Tibial nerve (tissue), 4 donors: ENCODE data around the gene ATP2A2.

Experiments
- CTCF ChIP-seq, 5 experiments: fragments of 200-600 bp in 3 of 5; fragments of 450-650 bp in 2 of 5; sonication (generic) in 3 of 5; IDR thresholded peaks; one replicate each; pipeline ENCODE4 v1.5.1; 2016 to 2019; ENCODE audit warnings: antibody characterized with exemption in 5 of 5, mild to moderate bottlenecking in 3 of 5, moderate library complexity in 2 of 5
- EP300 ChIP-seq, 2 donors: sonication (generic); formaldehyde crosslinking; IDR thresholded peaks; one replicate each; pipeline ENCODE4 v1.6.1; 2017; ENCODE audit warnings: antibody characterized with exemption in 2 of 2, mild to moderate bottlenecking in 1 of 2
- POLR2A ChIP-seq, 2 donors: fragments of 450-650 bp; IDR thresholded peaks; one replicate each; pipeline ENCODE4 v1.6.1; 2017; ENCODE audit warnings: antibody characterized with exemption in 2 of 2, mild to moderate bottlenecking in 2 of 2, moderate library complexity in 2 of 2

- TF ChIP-seq CTCF (IDR thresholded peaks at IDR 0.05) (no peak), POLR2A (IDR thresholded peaks at IDR 0.05) (no peak), EP300 (IDR thresholded peaks at IDR 0.05) (no peak)
Observed at GRCh38 chr12:110335481-110336045, 54.5 kb downstream of the ATP2A2 start.
